GM18511 (cell line): Measurements from ENCODE around the gene MAP1B.

Experiments used
- ATAC-seq: cut with Tn5 transposase; IDR thresholded peaks from one replicate; pipeline ENCODE4 v1.9.1; 2021; ENCODE audit warnings: mild to moderate bottlenecking, moderate library complexity; ENCODE audit not compliant: unreplicated experiment

Gene MAP1B

GRCh38 chr5:72187388-72188075 lies 80.3 kb downstream of the MAP1B start:
- ATAC-seq = no peak

GRCh38 chr5:72188166-72188565 lies 80.9 kb downstream of the MAP1B start:
- ATAC-seq = no peak

- no peak for ATAC-seq
Measured at GRCh38 chr5:72189146-72189545, 81.9 kb downstream of the MAP1B start.

GRCh38 chr5:72191404-72191803 lies 84.1 kb downstream of the MAP1B start:
- ATAC-seq = no peak

- peak; percentile 98 for ATAC-seq
Measured at GRCh38 chr5:72194846-72195245, 87.6 kb downstream of the MAP1B start.

GRCh38 chr5:72195581-72195980 lies 88.3 kb downstream of the MAP1B start:
- no peak for ATAC-seq

GRCh38 chr5:72197393-72197792 lies 90.1 kb downstream of the MAP1B start:
- ATAC-seq = no peak

- ATAC-seq = no peak
Measured at GRCh38 chr5:72199681-72200080, 92.4 kb downstream of the MAP1B start.

- ATAC-seq = no peak
Measured at GRCh38 chr5:72202331-72202825, 95.1 kb downstream of the MAP1B start.

- ATAC-seq = no peak
Measured at GRCh38 chr5:72203251-72203845, 96.1 kb downstream of the MAP1B start.

- no peak for ATAC-seq
Measured at GRCh38 chr5:72204946-72205345, 97.7 kb downstream of the MAP1B start.

GRCh38 chr5:72205431-72206009 lies 98.2 kb downstream of the MAP1B start:
- ATAC-seq = no peak

GRCh38 chr5:72206160-72206559 lies 98.9 kb downstream of the MAP1B start:
- ATAC-seq = no peak

- ATAC-seq = no peak
Measured at GRCh38 chr5:72206994-72207393, 99.7 kb downstream of the MAP1B start.

GRCh38 chr5:72208324-72208926 lies 101.2 kb downstream of the MAP1B start:
- no peak for ATAC-seq

- ATAC-seq = no peak
Measured at GRCh38 chr5:72209147-72210115, 102.2 kb downstream of the MAP1B start.

- no peak for ATAC-seq
Measured at GRCh38 chr5:72210888-72211678, 103.8 kb downstream of the MAP1B start.

GRCh38 chr5:72212171-72212570 lies 104.9 kb downstream of the MAP1B start:
- no peak for ATAC-seq

GRCh38 chr5:72213482-72213881 lies 106.2 kb downstream of the MAP1B start:
- ATAC-seq = no peak

GRCh38 chr5:72214168-72214567 lies 106.9 kb downstream of the MAP1B start:
- no peak for ATAC-seq
